IMR-90 (cell line): ENCODE results near the gene ETFA. TPM values are rescaled to one million over a fixed set of nuclear protein-coding genes. Genes with fewer than 3 reads are reported as not detected.

Experiments
- RCOR1 ChIP-seq: IDR thresholded peaks from 2 replicates; pipeline ENCODE4 v1.6.1; 2012; ENCODE audit warnings: mild to moderate bottlenecking, low read length, improper control_type of control experiment; ENCODE audit not compliant: insufficient replicate concordance
- USF2 ChIP-seq: fragments of 150-350 bp; IDR thresholded peaks from 2 replicates; pipeline ENCODE4 v1.6.1; 2017; ENCODE audit warnings: mild to moderate bottlenecking, antibody characterized with exemption, low read length, low read depth
- polyA plus RNA-seq, 3 experiments: library from polyadenylated mRNA; depleted of rRNA; stranded (reverse); fragments of >200 nt; gene quantifications; 2 replicates each; pipeline ENCODE4 v1.2.3, GENCODE V29; 2012; ENCODE audit warnings: low replicate concordance in 1 of 3
- total RNA-seq: library from RNA; depleted of rRNA; stranded (reverse); fragments of >200 nt; gene quantifications from 2 replicates; pipeline ENCODE4 v1.2.3, GENCODE V29; 2012

The ETFA gene
- total and polyA plus RNA-seq, 2 of the 4 experiments (the other 2 are of a cell fraction), result 115 to 172 TPM

DNA sequence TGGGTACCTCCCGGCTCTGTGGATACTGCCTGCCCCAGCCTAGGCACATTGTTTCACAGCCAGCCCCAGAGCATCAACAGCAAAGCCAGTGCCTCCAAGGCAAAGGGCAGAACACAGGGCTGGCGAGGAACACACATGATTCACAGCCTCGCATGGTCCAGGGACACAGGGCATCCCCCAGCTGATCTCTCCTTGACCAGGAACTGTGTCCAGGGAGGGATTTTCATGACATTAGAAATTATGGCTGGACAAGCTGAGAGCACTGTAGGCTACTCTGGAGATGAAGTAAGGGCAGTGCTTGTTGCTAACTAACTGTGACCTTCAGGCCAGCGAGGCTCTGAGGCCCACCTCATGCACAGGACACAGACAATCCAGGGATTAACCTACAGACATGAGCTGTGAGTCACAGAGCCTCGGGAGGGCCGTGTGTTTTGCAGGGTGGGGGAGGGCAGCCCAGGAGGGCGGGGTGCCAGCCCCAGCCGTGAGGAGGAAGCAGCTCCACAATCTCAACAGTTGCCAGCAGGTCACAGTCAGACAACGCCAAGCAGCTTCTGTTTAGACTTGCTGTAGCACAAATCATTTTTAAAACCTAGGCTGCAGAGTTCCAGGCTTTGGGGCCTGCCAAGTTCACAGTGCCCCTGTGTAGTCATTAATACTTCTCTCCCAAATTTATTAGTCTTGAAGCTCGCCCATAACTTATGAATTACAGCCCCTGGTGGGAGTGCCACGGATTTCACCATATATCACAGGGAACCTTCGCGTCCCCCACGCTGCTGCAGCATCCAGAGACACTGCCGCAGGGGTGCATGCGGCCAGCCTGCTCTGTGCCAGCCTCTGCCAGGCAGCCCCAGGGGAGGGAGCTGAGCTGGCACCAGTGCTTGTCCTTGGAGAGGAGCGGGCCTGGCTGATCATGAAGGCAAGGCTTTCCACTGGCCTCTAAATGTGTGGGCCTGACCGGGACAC is 114.7 kb downstream of the ETFA start (continued):
- no peak for TF ChIP-seq USF2
- no peak for TF ChIP-seq RCOR1
